GM12865 (cell line): ENCODE measurements around the gene COQ2.

ENCODE experiments used
- DNase-seq: peaks from one replicate; pipeline ENCODE4 v3.0.0; 2010; ENCODE audit warnings: low read depth
- H3K4me3 ChIP-seq: 2 replicates; pipeline ENCODE4 v1.5.1; 2011; ENCODE audit warnings: mild to moderate bottlenecking, low read depth, low read length, control low read depth
- CTCF ChIP-seq: IDR thresholded peaks from 2 replicates; pipeline ENCODE4 v1.5.1; 2011; ENCODE audit warnings: low read length, control low read depth, low read depth, inconsistent platforms; ENCODE audit not compliant: insufficient read depth; ENCODE audit errors: missing control alignments

The COQ2 gene

DNA sequence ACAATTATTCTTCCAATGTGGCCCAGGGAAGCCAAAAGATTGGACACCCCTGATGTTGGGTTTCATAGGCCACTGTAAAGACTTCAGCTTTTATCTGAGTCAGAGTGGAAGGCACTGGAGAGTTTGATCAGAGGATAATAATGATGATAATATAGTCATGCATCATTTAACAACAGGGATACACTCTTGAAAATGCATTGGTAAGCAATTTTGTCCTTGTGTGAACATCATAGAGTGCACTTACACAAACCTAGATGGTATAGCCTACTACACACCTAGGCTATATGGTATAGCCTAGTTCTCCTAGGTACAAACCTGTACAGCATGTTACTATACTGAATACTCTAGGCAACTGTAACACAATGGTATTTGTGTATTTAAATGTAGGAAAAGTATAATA, 70.5 kb downstream of the COQ2 start:
- H3K4me3 ChIP-seq, result no peak overlapping the region
- DNase-seq, result no peak
- no peak for TF ChIP-seq CTCF
